ENCODE results near the gene TPM2.

GRCh38 chr9:35683323-35683722 is 6.4 kb downstream of the TPM2 start:
- TF ChIP-seq, protein P1, sequence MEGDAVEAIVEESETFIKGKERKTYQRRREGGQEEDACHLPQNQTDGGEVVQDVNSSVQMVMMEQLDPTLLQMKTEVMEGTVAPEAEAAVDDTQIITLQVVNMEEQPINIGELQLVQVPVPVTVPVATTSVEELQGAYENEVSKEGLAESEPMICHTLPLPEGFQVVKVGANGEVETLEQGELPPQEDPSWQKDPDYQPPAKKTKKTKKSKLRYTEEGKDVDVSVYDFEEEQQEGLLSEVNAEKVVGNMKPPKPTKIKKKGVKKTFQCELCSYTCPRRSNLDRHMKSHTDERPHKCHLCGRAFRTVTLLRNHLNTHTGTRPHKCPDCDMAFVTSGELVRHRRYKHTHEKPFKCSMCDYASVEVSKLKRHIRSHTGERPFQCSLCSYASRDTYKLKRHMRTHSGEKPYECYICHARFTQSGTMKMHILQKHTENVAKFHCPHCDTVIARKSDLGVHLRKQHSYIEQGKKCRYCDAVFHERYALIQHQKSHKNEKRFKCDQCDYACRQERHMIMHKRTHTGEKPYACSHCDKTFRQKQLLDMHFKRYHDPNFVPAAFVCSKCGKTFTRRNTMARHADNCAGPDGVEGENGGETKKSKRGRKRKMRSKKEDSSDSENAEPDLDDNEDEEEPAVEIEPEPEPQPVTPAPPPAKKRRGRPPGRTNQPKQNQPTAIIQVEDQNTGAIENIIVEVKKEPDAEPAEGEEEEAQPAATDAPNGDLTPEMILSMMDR (IDR thresholded peaks at IDR 0.05; ENCODE audit: insufficient read depth, low read length, poor library complexity, severe bottlenecking) = no peak
- TF ChIP-seq EZH2phosphoT487 (conservative IDR thresholded peaks at IDR 0.05; ENCODE audit: low read length) = no peak
